ENCODE measurements around the gene DHRS13. TPM values are rescaled to one million over a fixed set of nuclear protein-coding genes. Genes with fewer than 3 reads are reported as not detected.

Gene DHRS13
- total RNA-seq, 2 experiments from 2014 or later: 20.1 to 20.9 TPM

DNA sequence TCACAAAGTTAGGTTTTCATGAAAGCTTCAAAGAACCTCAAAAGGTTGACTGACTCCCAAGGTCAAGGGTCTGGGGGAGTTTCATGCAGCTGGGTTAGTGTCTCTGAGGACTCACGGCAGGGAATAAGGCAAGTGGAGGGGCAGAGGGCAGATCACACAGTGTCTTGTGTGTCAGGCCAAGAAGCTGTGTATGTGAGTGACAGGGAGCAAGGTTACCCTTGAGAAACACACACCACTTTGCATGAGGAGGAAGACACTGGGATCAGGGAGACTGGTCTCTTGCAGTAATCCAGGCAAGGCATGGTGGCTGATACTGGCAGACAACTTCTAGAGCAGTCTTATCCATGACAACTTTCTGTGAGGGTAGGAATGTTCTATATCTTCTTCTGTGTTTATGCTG is 11.7 kb downstream of the DHRS13 start:
- H3K4me3 Mint-ChIP-seq: no peak overlapping the region
- intact Hi-C loops (cut with micrococcal nuclease): loop anchor here (10.0 kb wide), 1 partner anchor 244 kb away; no protein-coding TSS in a partner anchor
- peak overlapping the region; percentile 77 for H3K27ac Mint-ChIP-seq
- DNase-seq: no peak
- H3K27me3 Mint-ChIP-seq (ENCODE audit: low read depth): no peaks in the 10 kb centered on the region
- peaks cover 11% of the 10 kb centered on the region for H3K36me3 Mint-ChIP-seq (ENCODE audit: low read depth)
- CTCF ChIA-PET: interaction anchor here (1.9 to 4.3 kb wide), 3 partner anchors 11 to 127 kb away, joined by 8 to 19 read pairs (median 9); no protein-coding TSS in a partner anchor
- no peaks in the 10 kb centered on the region for H3K9me3 Mint-ChIP-seq
- H3K4me1 Mint-ChIP-seq (ENCODE audit: low read depth): peaks cover 60% of the 10 kb centered on the region

- Mint-ChIP-seq H3K27ac (peak overlapping the region; percentile 53), H3K4me3 (no peak overlapping the region), H3K4me1 (ENCODE audit: low read depth) (peaks cover 49% of the 10 kb centered on the region), H3K27me3 (ENCODE audit: low read depth) (no peaks in the 10 kb centered on the region), H3K9me3 (no peaks in the 10 kb centered on the region), H3K36me3 (ENCODE audit: low read depth) (peaks cover 13% of the 10 kb centered on the region)
- CTCF ChIA-PET: interaction anchor here (1.9 to 2.2 kb wide), 2 partner anchors 11 to 12 kb away, joined by 8 to 9 read pairs; no protein-coding TSS in a partner anchor
- intact Hi-C loops (cut with micrococcal nuclease): loop anchor here (10.0 kb wide), 1 partner anchor 245 kb away; no protein-coding TSS in a partner anchor
- no peak for DNase-seq
Measured at GRCh38 chr17:28889996-28890395, 12.9 kb downstream of the DHRS13 start.

DNA sequence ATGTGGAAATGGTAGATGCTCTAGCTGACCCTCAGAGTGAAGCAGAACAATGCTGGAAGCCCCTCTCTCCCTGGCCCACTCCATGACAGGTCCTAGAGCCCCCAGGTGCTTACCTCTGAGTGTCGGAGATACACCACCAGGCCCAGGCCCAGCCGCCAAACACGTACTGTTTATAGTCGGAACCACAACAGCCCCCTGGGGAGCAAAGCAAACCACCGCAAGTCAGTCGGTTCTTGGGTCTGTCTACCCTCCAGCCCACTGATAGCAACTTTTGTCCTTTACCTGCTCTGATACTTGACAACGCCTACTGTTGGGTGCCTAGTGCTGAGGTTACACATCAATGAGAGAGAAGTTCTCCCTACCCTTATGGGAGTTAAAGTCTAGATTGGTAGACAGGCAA is 14.0 kb downstream of the DHRS13 start:
- intact Hi-C loops (cut with micrococcal nuclease): no loop called here
- CTCF ChIA-PET: no interaction called here
- Mint-ChIP-seq H3K4me1 (ENCODE audit: low read depth) (peaks cover 42% of the 10 kb centered on the region), H3K27ac (no peak overlapping the region), H3K27me3 (ENCODE audit: low read depth) (no peaks in the 10 kb centered on the region), H3K4me3 (no peak overlapping the region), H3K9me3 (no peaks in the 10 kb centered on the region), H3K36me3 (ENCODE audit: low read depth) (peaks cover 15% of the 10 kb centered on the region)
- no peak for DNase-seq

GRCh38 chr17:28887871-28888471 is 14.9 kb downstream of the DHRS13 start:
- CTCF ChIA-PET: interaction anchor here (0.6 to 0.8 kb wide), 3 partner anchors 26 to 125 kb away, joined by 3 to 4 read pairs (median 3); no protein-coding TSS in a partner anchor
- H3K27me3 Mint-ChIP-seq (ENCODE audit: low read depth): no peaks in the 10 kb centered on the region

GRCh38 chr17:28885951-28886350 is 16.9 kb downstream of the DHRS13 start:
- Mint-ChIP-seq H3K27ac (no peak overlapping the region), H3K4me3 (no peak overlapping the region), H3K36me3 (ENCODE audit: low read depth) (peaks cover 11% of the 10 kb centered on the region), H3K9me3 (no peaks in the 10 kb centered on the region), H3K27me3 (ENCODE audit: low read depth) (no peaks in the 10 kb centered on the region), H3K4me1 (ENCODE audit: low read depth) (peaks cover 16% of the 10 kb centered on the region)
- no peak for DNase-seq
- CTCF ChIA-PET: interaction anchor here (1.0 kb wide), 1 partner anchor 122 kb away, joined by 3 read pairs; no protein-coding TSS in a partner anchor
- intact Hi-C loops (cut with micrococcal nuclease): no loop called here

More at GRCh38 chr17:28887871-28888471, 14.9 kb downstream of the DHRS13 start:
- Mint-ChIP-seq H3K4me1 (ENCODE audit: low read depth) (peaks cover 34% of the 10 kb centered on the region), H3K27ac (no peak overlapping the region), H3K36me3 (ENCODE audit: low read depth) (peaks cover 11% of the 10 kb centered on the region), H3K4me3 (no peak overlapping the region), H3K9me3 (no peaks in the 10 kb centered on the region)
- intact Hi-C loops (cut with micrococcal nuclease): no loop called here
- no peak for DNase-seq

DNA sequence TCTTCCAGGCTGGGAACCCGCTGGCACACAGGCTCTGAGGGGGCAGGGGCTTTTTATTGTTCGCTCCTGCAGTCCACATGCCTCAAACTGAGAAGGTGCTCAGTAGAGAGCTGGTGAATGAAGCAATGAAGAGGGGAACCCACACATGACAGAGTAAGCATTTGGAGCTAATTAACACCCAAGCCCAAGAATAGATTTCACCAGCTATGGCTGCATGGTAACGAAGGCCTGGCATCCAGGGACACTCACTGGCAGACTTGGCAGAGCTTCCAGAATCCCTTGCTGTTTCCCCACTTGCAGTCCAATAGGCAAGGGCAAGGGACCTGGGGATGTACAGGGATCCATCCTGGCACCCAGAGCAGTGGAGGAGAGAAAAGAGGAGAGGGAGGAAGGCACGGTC is 17.5 kb downstream of the DHRS13 start:
- no peaks in the 10 kb centered on the region for H3K9me3 Mint-ChIP-seq
- CTCF ChIA-PET: no interaction called here
- no peak for DNase-seq
- H3K4me3 Mint-ChIP-seq: no peak overlapping the region
- no peaks in the 10 kb centered on the region for H3K27me3 Mint-ChIP-seq (ENCODE audit: low read depth)
- H3K4me1 Mint-ChIP-seq (ENCODE audit: low read depth): peaks cover 12% of the 10 kb centered on the region
- peaks cover 12% of the 10 kb centered on the region for H3K36me3 Mint-ChIP-seq (ENCODE audit: low read depth)
- intact Hi-C loops (cut with micrococcal nuclease): no loop called here
- no peak overlapping the region for H3K27ac Mint-ChIP-seq

- H3K4me1 Mint-ChIP-seq (ENCODE audit: low read depth): peaks cover 4% of the 10 kb centered on the region
- no peak overlapping the region for H3K27ac Mint-ChIP-seq
- DNase-seq: no peak
- intact Hi-C loops (cut with micrococcal nuclease): no loop called here
- no peaks in the 10 kb centered on the region for H3K27me3 Mint-ChIP-seq (ENCODE audit: low read depth)
- H3K36me3 Mint-ChIP-seq (ENCODE audit: low read depth): peaks cover 17% of the 10 kb centered on the region
- H3K9me3 Mint-ChIP-seq: no peaks in the 10 kb centered on the region
- CTCF ChIA-PET: no interaction called here
- H3K4me3 Mint-ChIP-seq: no peak overlapping the region
Measured at GRCh38 chr17:28883967-28884702, 18.7 kb downstream of the DHRS13 start.

GRCh38 chr17:28882154-28882895 is 20.6 kb downstream of the DHRS13 start:
- intact Hi-C loops (cut with micrococcal nuclease): no loop called here
- H3K36me3 Mint-ChIP-seq (ENCODE audit: low read depth): peaks cover 26% of the 10 kb centered on the region
- no peaks in the 10 kb centered on the region for H3K27me3 Mint-ChIP-seq (ENCODE audit: low read depth)
- no peak overlapping the region for H3K27ac Mint-ChIP-seq
- peaks cover 13% of the 10 kb centered on the region for H3K4me1 Mint-ChIP-seq (ENCODE audit: low read depth)
- no peaks in the 10 kb centered on the region for H3K9me3 Mint-ChIP-seq
- CTCF ChIA-PET: interaction anchor here (0.6 to 1.7 kb wide), 7 partner anchors 15 to 156 kb away, joined by 3 to 7 read pairs (median 3); partner anchors contain the start of genes FLOT2 and TLCD1
- H3K4me3 Mint-ChIP-seq: no peak overlapping the region
- DNase-seq: no peak

GRCh38 chr17:28881533-28882056 is 21.3 kb downstream of the DHRS13 start:
- Mint-ChIP-seq H3K4me1 (ENCODE audit: low read depth) (peaks cover 19% of the 10 kb centered on the region), H3K27ac (no peak overlapping the region), H3K9me3 (no peaks in the 10 kb centered on the region), H3K4me3 (no peak overlapping the region), H3K36me3 (ENCODE audit: low read depth) (peaks cover 24% of the 10 kb centered on the region), H3K27me3 (ENCODE audit: low read depth) (no peaks in the 10 kb centered on the region)
- no peak for DNase-seq
- CTCF ChIA-PET: interaction anchor here (0.7 to 1.7 kb wide), 4 partner anchors 21 to 118 kb away, joined by 3 to 7 read pairs (median 4); no protein-coding TSS in a partner anchor
- intact Hi-C loops (cut with micrococcal nuclease): no loop called here

GRCh38 chr17:28880572-28880945 is 22.3 kb downstream of the DHRS13 start:
- DNase-seq: no peak
- no peaks in the 10 kb centered on the region for H3K9me3 Mint-ChIP-seq
- no peak overlapping the region for H3K4me3 Mint-ChIP-seq
- CTCF ChIA-PET: interaction anchor here (1.3 kb wide), 1 partner anchor 32 kb away, joined by 8 read pairs; no protein-coding TSS in a partner anchor
- H3K27ac Mint-ChIP-seq: no peak overlapping the region
- H3K36me3 Mint-ChIP-seq (ENCODE audit: low read depth): peaks cover 24% of the 10 kb centered on the region
- no peaks in the 10 kb centered on the region for H3K27me3 Mint-ChIP-seq (ENCODE audit: low read depth)
- peaks cover 29% of the 10 kb centered on the region for H3K4me1 Mint-ChIP-seq (ENCODE audit: low read depth)
- intact Hi-C loops (cut with micrococcal nuclease): no loop called here

GRCh38 chr17:28879886-28880571 is 22.9 kb downstream of the DHRS13 start:
- H3K36me3 Mint-ChIP-seq (ENCODE audit: low read depth): peaks cover 23% of the 10 kb centered on the region
- H3K27me3 Mint-ChIP-seq (ENCODE audit: low read depth): no peaks in the 10 kb centered on the region
- H3K4me3 Mint-ChIP-seq: no peak overlapping the region
- no peak for DNase-seq
- peaks cover 34% of the 10 kb centered on the region for H3K4me1 Mint-ChIP-seq (ENCODE audit: low read depth)
- no peaks in the 10 kb centered on the region for H3K9me3 Mint-ChIP-seq
- intact Hi-C loops (cut with micrococcal nuclease): loop anchor here (1.0 to 10.0 kb wide), 4 partner anchors 38 to 305 kb away; partner anchors contain the start of genes ALDOC, FAM222B and PIGS
- CTCF ChIA-PET: interaction anchor here (0.6 to 2.3 kb wide), 6 partner anchors 11 to 153 kb away, joined by 3 to 14 read pairs (median 6); no protein-coding TSS in a partner anchor
- H3K27ac Mint-ChIP-seq: no peak overlapping the region

All from activated naive CD4-positive, alpha-beta T cell treated with anti-CD3 and anti-CD28 coated beads for 36 hours (primary cell).